Heart left ventricle (tissue), 16 donors: ENCODE data around the gene CKS1B. TPM values are rescaled to one million over a fixed set of nuclear protein-coding genes. Genes with fewer than 3 reads are reported as not detected.

Source experiments
- ATAC-seq, 4 donors: fragments of 200-7000 bp; cut with Tn5 transposase; one replicate each; pipeline ENCODE4 v1.9.1; 2020 to 2022; ENCODE audit warnings: moderate library complexity in 4 of 4, mild to moderate bottlenecking in 3 of 4, moderate number of reproducible peaks in 1 of 4
- DNase-seq, 5 donors: peaks; one replicate each; pipeline ENCODE4 v3.0.0-alpha.2; 2020
- H3K27ac ChIP-seq, 12 donors: fragments of 200-600 bp; sonication (generic) in 4 of 12; one replicate each; pipeline versions ENCODE4 v1.5.0 to v1.8.0; 2016 to 2022; ENCODE audit warnings: mild to moderate bottlenecking in 2 of 12
- H3K27me3 ChIP-seq, 9 donors: fragments of 200-600 bp; sonication (generic) in 2 of 9; one replicate each; pipeline versions ENCODE4 v1.5.1 to v1.8.0; 2016 to 2022; ENCODE audit warnings: mild to moderate bottlenecking in 3 of 9
- H3K36me3 ChIP-seq, 9 donors: fragments of 200-600 bp; sonication (generic) in 2 of 9; one replicate each; pipeline versions ENCODE4 v1.5.0 to v1.8.0; 2018 to 2022; ENCODE audit warnings: mild to moderate bottlenecking in 2 of 9
- H3K4me1 ChIP-seq, 12 donors: fragments of 200-600 bp; sonication (generic) in 4 of 12; one replicate each; pipeline versions ENCODE4 v1.5.0 to v1.8.0; 2016 to 2022; ENCODE audit warnings: mild to moderate bottlenecking in 3 of 12
- H3K4me3 ChIP-seq, 12 donors: fragments of 200-600 bp; sonication (generic) in 4 of 12; one replicate each; pipeline versions ENCODE4 v1.5.0 to v1.8.0; 2017 to 2022; ENCODE audit warnings: mild to moderate bottlenecking in 9 of 12, moderate library complexity in 4 of 12
- H3K9me3 ChIP-seq, 12 donors: fragments of 200-600 bp; sonication (generic) in 4 of 12; one replicate each; pipeline versions ENCODE4 v1.5.0 to v1.8.0; 2016 to 2022; ENCODE audit warnings: mild to moderate bottlenecking in 1 of 12
- POLR2A ChIP-seq, 2 donors: fragments of 450-650 bp; IDR thresholded peaks; one replicate each; pipeline ENCODE4 v1.6.1; 2017; ENCODE audit warnings: antibody characterized with exemption in 2 of 2, mild to moderate bottlenecking in 2 of 2, moderate library complexity in 2 of 2
- WGBS, 4 donors: extraction: QIAGEN DNeasy Blood & Tissue Kit in 2 of 4; methylation state at CpG; one replicate each; pipeline versions ENCODE4 v1.1.5 to v1.1.7; 2013 to 2018; 5-methylcytosine and 5-hydroxymethylcytosine counted together
- intact Hi-C, 10 donors: fragments of 100-400 bp; cut with DNase I; formaldehyde crosslinking; loops; one replicate each; pipeline versions ENCODE4 v1.11.1 to v1.14.2; 2022
- polyA plus RNA-seq, 2 donors: library from polyadenylated mRNA; stranded (reverse); fragments of 200-250 nt; gene quantifications; one replicate each; pipeline ENCODE4 v1.2.3, GENCODE V29; 2013
- total RNA-seq, 9 donors: library from RNA; depleted of rRNA in 2 of 9; stranded (reverse); fragments of >200 nt in 2 of 9; fragmentation: NEBNext Ultra II Directional in 3 of 9; extraction: Animal tissue kit (Norgen Biotek cat#: 25700) in 3 of 9; gene quantifications; one replicate each; pipeline versions ENCODE4 v1.1.0 to v1.2.4, GENCODE V29; 2016 to 2023
- TF ChIP-seq, protein P1 (sequence below), 12 donors: fragments of 200-600 bp; sonication (generic) in 4 of 12; IDR thresholded peaks; one replicate each; pipeline versions ENCODE4 v1.5.0 to v1.8.0; 2018 to 2022; ENCODE audit warnings: antibody characterized with exemption in 12 of 12, mild to moderate bottlenecking in 5 of 12
- donor health status: ischemic (EF 13 %, LVEDD 7.1; RV severe dilation, severe dysfunction).
- donor health status: healthy with polysubstance abuse.
- donor health status: DM: no; HTN: yes; CAD: no.
- donor health status: DM: no; HTN: no; CAD: no.
- donor health status: ischemic (EF 25% LVEDD 6.9; RV normal size, moderate dysfunction).
- donor health status: ischemic (EF 25% LVEDD 5.7; RV mildly dilated, moderate dysfunction).
- donor health status: healthy.
- donor health status: DM: yes; HTN: yes; CAD: no.
- donor health status: ischemic (EF 35%, LVEDD 5.7; RV mildly dilated, moderate dysfunction).
- donor health status: nonischemic (EF 11% LVEDD 7.7; RV severe dilation, severe dysfunction).
- donor health status: DM: yes; HTN: yes; CAD: no.
- donor health status: PGD.
- donor health status: ischemic (EF 29% LVEDD 5.4; RV normal size, mild dysfunction).
- donor health status: nonischemic (EF 23%, LVEDD 6.1; RV moderate dilation, normal function).

Gene CKS1B
- total and polyA plus RNA-seq, 11 donors: 6.8 to 48.9 (median 16.7) TPM

DNA sequence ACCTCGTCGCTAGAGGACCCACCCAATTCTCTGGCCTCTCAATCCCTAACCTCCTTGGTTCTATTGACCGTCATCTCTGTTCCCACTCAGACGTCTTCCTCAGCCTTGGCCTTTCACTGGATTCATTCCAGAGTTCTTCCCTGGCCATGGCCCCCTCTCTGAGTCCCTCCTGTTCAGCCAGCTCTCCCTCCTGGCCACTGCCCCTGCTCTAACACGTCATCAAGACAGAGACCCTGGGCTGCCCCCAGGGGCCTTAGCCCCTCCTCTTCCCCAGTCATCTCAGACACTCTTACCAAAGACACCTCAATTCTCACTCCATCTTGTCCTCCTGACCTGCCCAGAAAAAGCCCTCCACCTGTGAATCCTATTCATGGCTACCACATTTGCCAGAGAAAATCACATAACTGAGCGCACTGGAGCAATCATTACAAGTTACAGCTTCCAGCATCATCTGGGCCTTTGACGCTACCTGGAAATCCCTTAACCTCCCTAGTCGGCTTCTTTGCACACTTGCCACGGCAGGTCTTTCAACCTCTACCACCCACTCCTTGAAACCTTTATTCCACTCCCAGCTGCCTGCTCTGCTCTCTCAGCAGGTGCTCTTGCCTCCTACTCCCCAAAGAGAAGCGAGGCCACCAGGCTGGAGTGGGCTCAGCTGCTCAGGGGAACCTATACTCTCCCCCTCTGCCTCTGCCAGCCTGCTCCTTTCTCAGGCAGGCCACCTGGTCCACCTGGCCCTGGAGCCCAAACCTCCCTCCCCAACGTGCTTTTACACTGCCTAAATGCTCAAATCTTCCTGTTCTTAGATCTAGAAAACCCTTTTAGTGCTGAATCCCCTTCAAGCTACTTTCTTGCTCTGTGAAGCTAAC, 45.1 kb downstream of the CKS1B start:
- peaks cover 0 to 18% (median 10%) of the 10 kb centered on the region in 9 donors for H3K36me3 ChIP-seq
- no peak overlapping the region for H3K27ac ChIP-seq
- WGBS, 4 donors: 82 to 90% (median 86%) methylated on average over 11 of the region's 11 CpGs
- H3K4me3 ChIP-seq: no peak overlapping the region
- no peaks in the 10 kb centered on the region for H3K27me3 ChIP-seq
- no peaks in the 10 kb centered on the region for H3K9me3 ChIP-seq
- H3K4me1 ChIP-seq: peaks cover 5 to 30% (median 14%) of the 10 kb centered on the region in 12 donors
- DNase-seq: peak in 1 of 5 donors; percentile 58
- ATAC-seq: no peak
- no peak for TF ChIP-seq POLR2A (IDR thresholded peaks at IDR 0.05)
- TF ChIP-seq, protein P1, sequence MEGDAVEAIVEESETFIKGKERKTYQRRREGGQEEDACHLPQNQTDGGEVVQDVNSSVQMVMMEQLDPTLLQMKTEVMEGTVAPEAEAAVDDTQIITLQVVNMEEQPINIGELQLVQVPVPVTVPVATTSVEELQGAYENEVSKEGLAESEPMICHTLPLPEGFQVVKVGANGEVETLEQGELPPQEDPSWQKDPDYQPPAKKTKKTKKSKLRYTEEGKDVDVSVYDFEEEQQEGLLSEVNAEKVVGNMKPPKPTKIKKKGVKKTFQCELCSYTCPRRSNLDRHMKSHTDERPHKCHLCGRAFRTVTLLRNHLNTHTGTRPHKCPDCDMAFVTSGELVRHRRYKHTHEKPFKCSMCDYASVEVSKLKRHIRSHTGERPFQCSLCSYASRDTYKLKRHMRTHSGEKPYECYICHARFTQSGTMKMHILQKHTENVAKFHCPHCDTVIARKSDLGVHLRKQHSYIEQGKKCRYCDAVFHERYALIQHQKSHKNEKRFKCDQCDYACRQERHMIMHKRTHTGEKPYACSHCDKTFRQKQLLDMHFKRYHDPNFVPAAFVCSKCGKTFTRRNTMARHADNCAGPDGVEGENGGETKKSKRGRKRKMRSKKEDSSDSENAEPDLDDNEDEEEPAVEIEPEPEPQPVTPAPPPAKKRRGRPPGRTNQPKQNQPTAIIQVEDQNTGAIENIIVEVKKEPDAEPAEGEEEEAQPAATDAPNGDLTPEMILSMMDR (IDR thresholded peaks at IDR 0.05): no peak
- intact Hi-C loops: loop anchor here in 5 of 10 donors (5.0 kb wide), 5 partner anchors 33 to 62 kb away; partner anchors contain the start of genes ADAM15 (in 1 of the 5), CKS1B (in 1 of the 5), PBXIP1 (in 1 of the 5) and PYGO2 (in 1 of the 5)

DNA sequence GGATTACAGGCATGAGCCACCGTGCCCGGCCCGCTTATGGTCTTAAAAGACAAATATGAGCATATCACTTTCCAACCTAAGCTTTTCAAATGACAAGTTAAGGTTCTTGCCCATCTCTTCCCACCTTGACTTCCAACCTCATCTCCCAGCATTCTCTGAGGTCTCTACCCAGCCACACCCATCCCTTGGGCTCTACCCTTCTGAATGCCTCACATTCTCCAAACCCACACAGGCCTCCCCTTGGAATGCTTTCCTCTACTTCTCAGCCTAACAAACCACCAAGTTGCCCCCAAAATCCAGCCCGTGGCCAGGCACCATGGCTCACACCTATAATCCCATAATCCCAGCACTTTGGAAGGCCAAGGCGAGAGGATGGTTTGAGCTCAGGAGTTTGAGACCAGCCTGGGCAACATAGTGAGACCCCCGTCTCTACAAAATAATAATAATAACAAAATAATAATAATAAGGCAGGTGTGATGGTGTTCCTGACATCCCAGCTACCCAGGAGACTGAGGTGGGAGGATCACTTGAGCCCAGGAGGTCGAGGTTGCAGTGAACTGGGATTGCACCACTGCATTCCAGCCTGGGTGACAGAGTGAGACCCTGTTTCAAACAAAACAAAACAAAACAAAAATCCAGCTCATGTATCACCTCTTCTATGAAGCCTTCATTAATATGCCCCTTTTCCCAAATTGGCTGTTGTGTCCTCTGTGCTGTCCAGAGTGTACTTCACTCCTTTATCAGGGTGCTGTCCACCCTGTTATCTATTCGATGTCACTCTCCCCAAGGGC, 47.9 kb downstream of the CKS1B start:
- intact Hi-C loops: no loop called here
- Histone ChIP-seq H3K4me1 (peaks cover 5 to 23% (median 7%) of the 10 kb centered on the region in 12 donors), H3K27me3 (no peaks in the 10 kb centered on the region), H3K4me3 (no peak overlapping the region), H3K9me3 (no peaks in the 10 kb centered on the region), H3K36me3 (no peaks in the 10 kb centered on the region), H3K27ac (no peak overlapping the region)
- 79 to 84% (median 81%) methylated on average over 8 of the region's 8 CpGs for WGBS, 4 donors
- TF ChIP-seq POLR2A (IDR thresholded peaks at IDR 0.05): no peak
- TF ChIP-seq, protein P1 (IDR thresholded peaks at IDR 0.05): no peak
- ATAC-seq (no peak), DNase-seq (no peak)

DNA sequence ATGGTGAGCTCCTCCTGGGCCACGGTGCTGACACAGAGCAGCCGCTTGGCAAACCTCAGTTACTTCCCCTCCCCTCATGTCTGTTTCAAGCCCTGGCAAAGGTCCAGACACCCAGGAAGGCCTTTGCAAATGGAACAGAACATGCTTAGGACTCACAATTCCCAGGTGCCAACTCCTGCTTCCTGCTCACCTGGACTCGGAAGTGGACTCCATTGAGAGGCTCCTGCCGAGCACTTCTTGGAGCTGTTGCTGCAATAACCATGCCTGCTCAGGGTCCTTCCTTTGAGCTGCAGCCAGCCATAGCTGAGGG, 48.4 kb downstream of the CKS1B start:
- H3K9me3 ChIP-seq: no peaks in the 10 kb centered on the region
- peaks cover 2 to 18% (median 3%) of the 10 kb centered on the region in 12 donors for H3K4me1 ChIP-seq
- intact Hi-C loops: no loop called here
- peak; percentile 32 to 62 (median 52) for ATAC-seq
- H3K27ac ChIP-seq: no peak overlapping the region
- WGBS, 4 donors: 52 to 70% (median 60%) methylated on average over 4 of the region's 4 CpGs
- H3K36me3 ChIP-seq: no peaks in the 10 kb centered on the region
- no peaks in the 10 kb centered on the region for H3K27me3 ChIP-seq
- H3K4me3 ChIP-seq: no peak overlapping the region
- DNase-seq: peak in 3 of 5 donors; percentile 37 to 66 (median 55)
- TF ChIP-seq, protein P1 (IDR thresholded peaks at IDR 0.05): no peak
- no peak for TF ChIP-seq POLR2A (IDR thresholded peaks at IDR 0.05)

DNA sequence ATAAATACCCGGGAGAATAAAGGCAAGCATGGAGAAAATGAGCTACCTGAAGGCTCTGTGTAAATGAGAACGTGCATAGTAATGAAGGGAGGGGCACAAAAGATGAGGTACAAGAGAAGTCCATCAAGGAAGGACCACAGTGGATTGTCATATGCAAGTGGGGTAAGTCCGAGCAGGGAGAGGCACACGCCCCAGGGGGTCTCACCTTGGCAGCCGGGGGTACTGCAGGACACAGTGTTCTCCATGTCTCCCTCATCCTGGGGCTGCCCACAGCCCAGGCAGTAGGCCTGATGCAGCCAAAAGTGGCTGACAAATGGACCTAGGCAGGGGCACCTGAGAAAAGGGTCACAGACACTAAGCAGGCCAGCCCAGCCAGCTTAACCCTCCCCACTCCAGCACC, 49.1 kb downstream of the CKS1B start:
- TF ChIP-seq, protein P1 (IDR thresholded peaks at IDR 0.05): no peak
- TF ChIP-seq POLR2A (IDR thresholded peaks at IDR 0.05): no peak
- 81 to 88% (median 85%) methylated on average over 5 of the region's 5 CpGs for WGBS, 4 donors
- Histone ChIP-seq H3K27ac (no peak overlapping the region), H3K27me3 (no peaks in the 10 kb centered on the region), H3K4me3 (no peak overlapping the region), H3K9me3 (no peaks in the 10 kb centered on the region), H3K36me3 (no peaks in the 10 kb centered on the region), H3K4me1 (peaks cover 0 to 13% (median 0%) of the 10 kb centered on the region in 12 donors)
- DNase-seq: no peak
- ATAC-seq: no peak
- intact Hi-C loops: no loop called here
